ENCODE data around the gene LY6G6C. TPM values are rescaled to one million over a fixed set of nuclear protein-coding genes. Genes with fewer than 3 reads are reported as not detected.

LY6G6C gene
- total RNA-seq, 1 experiment from 2014 or later, result 0.22 TPM

DNA sequence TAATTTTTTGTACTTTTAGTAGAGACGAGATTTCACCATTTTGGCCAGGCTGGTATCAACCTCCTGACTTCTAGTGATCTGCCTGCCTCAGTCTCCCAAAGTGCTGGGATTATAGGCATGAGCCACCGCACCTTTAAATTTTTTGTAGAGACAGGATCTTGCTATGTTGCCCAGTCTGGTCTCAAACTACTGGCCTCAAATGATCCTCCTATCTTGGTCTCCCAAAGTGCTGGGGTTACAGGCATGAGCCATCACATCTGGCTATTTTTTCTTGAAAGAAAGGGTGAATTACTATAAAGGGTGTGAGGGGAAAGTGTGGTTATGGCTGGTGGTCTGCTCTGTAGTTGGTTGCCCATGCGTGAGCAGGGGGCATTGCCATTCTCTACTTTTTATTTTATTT lies 13.3 kb downstream of the LY6G6C start:
- POLR2A ChIA-PET (ENCODE audit: unreplicated experiment), result no interaction called here
- no peaks in the 10 kb centered on the region for H3F3A ChIP-seq (ENCODE audit: low read length, unreplicated experiment)
- CTCF ChIA-PET, result no interaction called here
- H4K20me1 ChIP-seq (ENCODE audit: low read length), result no peaks in the 10 kb centered on the region
- TF ChIP-seq, protein P1, sequence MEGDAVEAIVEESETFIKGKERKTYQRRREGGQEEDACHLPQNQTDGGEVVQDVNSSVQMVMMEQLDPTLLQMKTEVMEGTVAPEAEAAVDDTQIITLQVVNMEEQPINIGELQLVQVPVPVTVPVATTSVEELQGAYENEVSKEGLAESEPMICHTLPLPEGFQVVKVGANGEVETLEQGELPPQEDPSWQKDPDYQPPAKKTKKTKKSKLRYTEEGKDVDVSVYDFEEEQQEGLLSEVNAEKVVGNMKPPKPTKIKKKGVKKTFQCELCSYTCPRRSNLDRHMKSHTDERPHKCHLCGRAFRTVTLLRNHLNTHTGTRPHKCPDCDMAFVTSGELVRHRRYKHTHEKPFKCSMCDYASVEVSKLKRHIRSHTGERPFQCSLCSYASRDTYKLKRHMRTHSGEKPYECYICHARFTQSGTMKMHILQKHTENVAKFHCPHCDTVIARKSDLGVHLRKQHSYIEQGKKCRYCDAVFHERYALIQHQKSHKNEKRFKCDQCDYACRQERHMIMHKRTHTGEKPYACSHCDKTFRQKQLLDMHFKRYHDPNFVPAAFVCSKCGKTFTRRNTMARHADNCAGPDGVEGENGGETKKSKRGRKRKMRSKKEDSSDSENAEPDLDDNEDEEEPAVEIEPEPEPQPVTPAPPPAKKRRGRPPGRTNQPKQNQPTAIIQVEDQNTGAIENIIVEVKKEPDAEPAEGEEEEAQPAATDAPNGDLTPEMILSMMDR (conservative IDR thresholded peaks at IDR 0.05; ENCODE audit: low read depth, low read length), result no peak
- ATAC-seq (no peak), DNase-seq (no peak)
- H3K9me2 ChIP-seq (replicated peaks; ENCODE audit: low read length), result no peaks in the 10 kb centered on the region
- H3K27me3 ChIP-seq (ENCODE audit: low read length), result no peaks in the 10 kb centered on the region
- H3K4me3 ChIP-seq (ENCODE audit: low read length), result no peak overlapping the region
- no TSS peak for BruUV-seq (replicated peaks)
- no peak overlapping the region for H3K4me2 ChIP-seq (ENCODE audit: low read length)
- no peak overlapping the region for H3K27ac ChIP-seq (ENCODE audit: low read length)
- no peaks in the 10 kb centered on the region for H3K36me3 ChIP-seq (ENCODE audit: low read depth, low read length)
- intact Hi-C loops (cut with micrococcal nuclease), result no loop called here
- H3K4me1 ChIP-seq (ENCODE audit: insufficient read depth, low read length), result no peaks in the 10 kb centered on the region
- H2AFZ ChIP-seq (ENCODE audit: low read length), result no peak overlapping the region
- no peaks in the 10 kb centered on the region for H3K9me3 ChIP-seq (ENCODE audit: low read length)
- no peaks in the 10 kb centered on the region for H3K79me2 ChIP-seq (ENCODE audit: low read length)
- no peak overlapping the region for H3K9ac ChIP-seq (ENCODE audit: low read length)

DNA sequence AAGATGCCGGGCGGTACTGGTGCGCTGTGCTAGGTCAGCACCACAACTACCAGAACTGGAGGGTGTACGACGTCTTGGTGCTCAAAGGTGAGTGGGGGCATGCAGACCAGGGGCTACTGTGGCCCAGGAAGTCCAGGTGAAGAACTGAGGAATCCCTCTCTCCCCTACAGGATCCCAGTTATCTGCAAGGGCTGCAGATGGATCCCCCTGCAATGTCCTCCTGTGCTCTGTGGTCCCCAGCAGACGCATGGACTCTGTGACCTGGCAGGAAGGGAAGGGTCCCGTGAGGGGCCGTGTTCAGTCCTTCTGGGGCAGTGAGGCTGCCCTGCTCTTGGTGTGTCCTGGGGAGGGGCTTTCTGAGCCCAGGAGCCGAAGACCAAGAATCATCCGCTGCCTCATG lies 13.8 kb downstream of the LY6G6C start:
- no peak for DNase-seq
- Histone ChIP-seq H3K4me2 (ENCODE audit: low read length) (no peak overlapping the region), H4K20me1 (ENCODE audit: low read length) (no peaks in the 10 kb centered on the region), H3K4me3 (ENCODE audit: low read length) (no peak overlapping the region), H3K9me2 (replicated peaks; ENCODE audit: low read length) (no peaks in the 10 kb centered on the region), H3K4me1 (ENCODE audit: insufficient read depth, low read length) (no peaks in the 10 kb centered on the region), H3K79me2 (ENCODE audit: low read length) (peaks cover 3% of the 10 kb centered on the region), H3K27me3 (ENCODE audit: low read length) (no peaks in the 10 kb centered on the region), H3K9ac (ENCODE audit: low read length) (no peak overlapping the region), H3K27ac (ENCODE audit: low read length) (no peak overlapping the region), H3K9me3 (ENCODE audit: low read length) (no peaks in the 10 kb centered on the region), H2AFZ (ENCODE audit: low read length) (no peak overlapping the region), H3F3A (ENCODE audit: low read length, unreplicated experiment) (no peaks in the 10 kb centered on the region), H3K36me3 (ENCODE audit: low read depth, low read length) (no peaks in the 10 kb centered on the region)
- no peak for ATAC-seq
- no peak for TF ChIP-seq EZH2phosphoT487 (IDR thresholded peaks at IDR 0.05; ENCODE audit: borderline replicate concordance, low read length)
- TF ChIP-seq, protein P1 (conservative IDR thresholded peaks at IDR 0.05; ENCODE audit: low read depth, low read length), result no peak
- ChIA-PET CTCF (no interaction called here), POLR2A (ENCODE audit: unreplicated experiment) (no interaction called here)
- no TSS peak for BruUV-seq (replicated peaks)
- intact Hi-C loops (cut with micrococcal nuclease), result no loop called here

DNA sequence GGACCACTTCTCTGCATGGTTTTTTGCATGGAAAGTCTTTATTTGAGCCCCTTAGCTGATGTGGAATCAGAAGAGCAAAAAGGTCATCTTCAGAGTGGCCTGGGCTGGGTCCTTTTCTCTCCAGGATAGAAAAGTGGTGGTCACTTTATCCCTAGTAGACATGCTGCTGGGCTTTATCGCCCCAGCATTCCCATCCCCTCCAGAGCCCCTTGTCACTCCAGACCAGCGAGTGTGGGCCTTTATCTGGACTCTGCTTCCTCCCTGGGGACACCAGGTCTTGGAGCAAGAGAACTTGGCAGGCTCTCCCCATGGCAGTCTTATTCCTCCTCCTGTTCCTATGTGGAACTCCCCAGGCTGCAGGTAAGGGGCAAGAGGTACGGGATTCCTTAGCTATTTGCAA lies 14.9 kb downstream of the LY6G6C start, which contains the start of gene LY6G6F:
LY6G6F (plus strand) TSS at position 268 of the 400 bp plus-strand sequence; CDS start at position 309, 41 bp downstream.
- no peaks in the 10 kb centered on the region for H3K9me2 ChIP-seq (replicated peaks; ENCODE audit: low read length)
- no TSS peak for BruUV-seq (replicated peaks)
- POLR2A ChIA-PET (ENCODE audit: unreplicated experiment), result no interaction called here

More for the DNA sequence above, 14.9 kb downstream of the LY6G6C start, which contains the start of gene LY6G6F:
- no peaks in the 10 kb centered on the region for H3K36me3 ChIP-seq (ENCODE audit: low read depth, low read length)
- intact Hi-C loops (cut with micrococcal nuclease), result no loop called here
- H3K4me1 ChIP-seq (ENCODE audit: insufficient read depth, low read length), result peaks cover 6% of the 10 kb centered on the region
- no peak within 1 kb of the TSS for H3K27ac ChIP-seq (ENCODE audit: low read length)
- no peak within 1 kb of the TSS for H3K4me3 ChIP-seq (ENCODE audit: low read length)
- no peak within 1 kb of the TSS for H3K9ac ChIP-seq (ENCODE audit: low read length)
- H3K9me3 ChIP-seq (ENCODE audit: low read length), result no peaks in the 10 kb centered on the region
- no peaks in the 10 kb centered on the region for H3K27me3 ChIP-seq (ENCODE audit: low read length)
- ATAC-seq, result no peak
- DNase-seq, result no peak
- no peak within 1 kb of the TSS for H2AFZ ChIP-seq (ENCODE audit: low read length)
- H3F3A ChIP-seq (ENCODE audit: low read length, unreplicated experiment), result no peaks in the 10 kb centered on the region
- H4K20me1 ChIP-seq (ENCODE audit: low read length), result no peaks in the 10 kb centered on the region
- CTCF ChIA-PET, result no interaction called here
- peaks cover 14% of the 10 kb centered on the region for H3K79me2 ChIP-seq (ENCODE audit: low read length)
- H3K4me2 ChIP-seq (ENCODE audit: low read length), result no peak within 1 kb of the TSS
- no peak for TF ChIP-seq EZH2phosphoT487 (IDR thresholded peaks at IDR 0.05; ENCODE audit: borderline replicate concordance, low read length)

Measured in PC-3 (cell line).